Stimulated activated CD4-positive, alpha-beta T cell treated with anti-CD3 and anti-CD28 coated beads, Interleukin-12 subunit alpha, Interleukin-12 subunit beta, amount 100 ng/mL, for 4 hours (primary cell): ENCODE measurements around the gene SF3B6.
A peak's percentile ranks its signal among the peaks of the same experiment; 100 is the strongest.

ENCODE experiments used
- DNase-seq: peaks from one replicate; pipeline ENCODE4 v3.0.0-alpha.2; 2020

Gene SF3B6

DNA sequence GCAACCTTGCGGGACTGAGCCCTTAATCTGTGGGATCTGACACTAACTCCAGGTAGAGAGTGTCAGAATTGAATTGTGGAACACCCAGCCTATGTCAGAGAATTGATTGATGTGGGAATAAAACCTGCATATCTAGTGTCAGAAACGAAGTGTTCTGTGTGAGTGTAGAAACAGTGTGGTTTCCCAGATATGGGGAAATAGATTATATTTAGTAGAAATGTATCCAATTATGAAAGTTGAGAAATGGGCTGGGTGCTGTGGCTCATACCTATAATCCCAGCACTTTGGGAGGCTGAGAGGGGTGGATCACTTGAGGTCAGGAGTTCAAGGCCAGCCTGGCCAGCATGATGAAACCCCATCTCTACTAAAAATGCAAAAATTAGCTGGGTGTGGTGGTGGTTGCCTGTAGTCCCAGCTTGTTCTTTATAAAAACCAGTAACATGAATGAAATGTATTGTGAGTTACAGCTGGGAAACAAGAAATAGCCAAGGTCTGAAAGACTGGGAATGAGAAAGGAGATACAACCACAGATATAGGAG lies 12.8 kb upstream of the SF3B6 start:
- DNase-seq = no peak

DNA sequence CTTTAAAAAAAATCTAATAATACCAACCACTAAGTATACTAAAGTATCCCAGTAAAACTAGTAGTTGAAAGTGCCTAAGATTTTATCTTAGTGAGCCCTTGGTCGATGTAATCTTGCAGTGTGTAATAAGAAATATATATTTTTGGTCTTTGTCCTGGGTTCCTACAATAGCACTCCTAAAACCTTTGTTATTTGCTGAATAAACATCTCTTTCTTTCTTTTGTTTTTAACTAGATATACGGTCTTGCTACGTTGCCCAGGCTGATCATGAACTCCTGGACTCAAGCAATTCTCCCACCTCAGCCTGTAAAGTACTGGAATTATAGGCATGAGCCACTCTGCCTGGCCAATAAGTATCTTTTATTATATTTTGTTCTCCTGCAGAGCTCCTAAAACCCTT lies 10.9 kb upstream of the SF3B6 start:
- DNase-seq = no peak

DNA sequence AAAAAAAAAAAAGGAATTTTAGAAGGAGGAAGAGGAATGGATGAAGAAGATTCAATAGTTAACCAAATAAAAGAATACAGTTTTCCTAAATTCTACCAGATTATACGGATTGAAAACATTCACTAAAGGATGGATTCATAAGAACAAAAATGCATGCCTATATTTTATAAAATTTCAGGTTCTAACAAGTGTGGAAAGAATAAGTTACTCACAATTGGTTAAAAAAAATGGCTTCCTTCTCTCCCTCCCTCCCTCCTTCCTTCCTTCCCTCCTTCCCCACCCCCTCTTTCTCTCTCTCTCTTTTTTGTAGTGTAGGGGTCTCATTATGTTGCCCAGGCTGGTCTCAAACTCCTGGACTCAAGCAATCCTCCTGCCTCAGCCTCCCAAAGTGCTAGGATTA lies 10.1 kb upstream of the SF3B6 start:
- DNase-seq = no peak

DNA sequence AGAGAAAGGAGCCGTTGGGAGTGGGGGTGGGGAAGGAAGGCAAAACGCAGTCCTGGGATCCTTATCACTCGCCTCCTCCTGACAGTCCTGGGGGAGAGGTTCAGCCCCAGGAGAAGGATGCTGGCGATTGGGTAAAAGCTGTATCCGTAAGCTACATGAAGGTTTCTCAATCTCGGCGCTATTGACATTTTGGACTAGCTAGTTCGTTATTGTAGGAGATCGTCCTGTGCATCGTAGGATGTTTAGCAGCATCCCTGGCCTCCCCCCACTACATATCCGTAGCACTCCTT lies 9.0 kb upstream of the SF3B6 start:
- DNase-seq = no peak

DNA sequence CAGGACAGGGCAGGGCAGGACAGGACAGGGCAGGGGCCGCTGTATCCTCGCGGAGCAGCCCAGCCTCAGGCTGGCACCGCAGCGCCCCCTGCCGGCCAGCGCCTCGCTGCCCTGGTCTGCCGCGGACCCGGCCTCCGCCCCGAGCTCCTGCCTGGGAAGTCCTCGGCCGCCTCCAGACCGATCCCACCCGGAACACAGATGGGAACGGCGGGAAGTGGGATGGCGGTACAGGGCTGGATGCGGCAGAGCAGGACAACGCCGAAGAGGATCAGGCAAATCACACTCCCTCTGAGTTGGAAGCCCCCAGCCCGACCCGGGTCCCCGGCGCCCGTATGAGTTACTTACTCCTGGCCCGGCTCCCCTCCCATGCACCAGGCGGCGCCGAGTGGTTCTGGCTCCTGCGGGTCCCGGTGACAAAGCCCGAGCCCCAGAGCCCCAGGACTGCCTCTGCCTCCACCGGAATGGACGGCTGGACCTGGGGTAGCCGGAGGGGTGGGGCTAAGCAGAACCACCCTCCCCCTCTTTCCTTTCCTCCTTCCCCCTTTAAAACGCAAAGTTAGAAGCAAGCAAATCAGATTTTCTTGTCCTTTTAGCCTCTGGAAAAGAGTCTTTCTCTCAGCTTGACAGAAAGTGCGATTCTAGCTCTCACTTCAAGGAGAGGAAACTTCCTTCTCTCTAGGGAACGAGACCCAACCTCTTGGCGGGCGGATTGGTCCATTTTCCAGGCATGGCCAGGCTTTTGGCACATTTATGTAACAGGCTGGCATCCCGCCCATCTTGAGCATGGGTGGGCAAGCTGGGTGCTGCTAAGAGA lies 8.5 kb upstream of the SF3B6 start, which contains the start of gene TP53I3:
TP53I3 (minus strand) TSS at position 449 of the 814 bp plus-strand sequence. CDS start 508 bp downstream, outside the sequence.
- DNase-seq = peak; percentile 84

DNA sequence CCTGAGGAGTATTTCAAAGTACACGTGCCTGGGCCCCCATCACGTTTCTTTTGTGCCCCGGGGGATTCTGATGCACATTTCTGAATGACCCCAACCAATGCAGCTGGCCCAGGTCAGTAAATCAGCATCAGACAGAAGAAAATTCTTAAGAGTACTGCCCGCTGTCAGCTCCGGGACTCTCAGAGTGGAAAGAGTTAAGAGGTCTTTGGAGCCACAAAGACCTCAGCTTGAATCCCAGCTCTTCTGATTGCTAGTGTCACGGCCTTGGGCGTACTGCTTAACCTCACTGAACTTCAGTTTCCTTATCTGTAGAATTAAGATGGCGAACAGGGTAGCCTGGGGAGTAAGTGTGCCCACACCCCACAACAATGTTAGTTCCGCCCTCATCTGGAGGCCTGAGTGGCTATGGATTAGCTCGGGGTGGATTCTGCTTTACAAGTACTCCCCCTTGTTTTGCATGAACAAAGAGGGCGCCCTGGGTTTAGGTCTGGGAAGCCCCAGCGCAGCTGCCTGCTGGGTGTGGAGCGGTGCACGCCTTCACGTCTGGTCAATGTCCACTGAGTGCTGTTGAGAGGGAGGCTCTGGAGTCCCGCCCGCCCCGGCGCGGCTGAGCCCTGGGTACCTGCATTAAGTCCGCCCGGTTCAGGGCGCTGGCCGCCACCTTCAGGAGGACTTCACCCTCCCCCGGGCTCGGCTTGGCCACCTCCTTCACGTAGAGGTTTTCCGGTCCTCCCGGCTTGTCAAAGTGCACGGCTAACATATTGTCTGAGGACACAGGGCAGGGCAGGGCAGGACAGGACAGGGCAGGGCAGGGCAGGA lies 7.7 kb upstream of the SF3B6 start:
- no peak for DNase-seq

DNA sequence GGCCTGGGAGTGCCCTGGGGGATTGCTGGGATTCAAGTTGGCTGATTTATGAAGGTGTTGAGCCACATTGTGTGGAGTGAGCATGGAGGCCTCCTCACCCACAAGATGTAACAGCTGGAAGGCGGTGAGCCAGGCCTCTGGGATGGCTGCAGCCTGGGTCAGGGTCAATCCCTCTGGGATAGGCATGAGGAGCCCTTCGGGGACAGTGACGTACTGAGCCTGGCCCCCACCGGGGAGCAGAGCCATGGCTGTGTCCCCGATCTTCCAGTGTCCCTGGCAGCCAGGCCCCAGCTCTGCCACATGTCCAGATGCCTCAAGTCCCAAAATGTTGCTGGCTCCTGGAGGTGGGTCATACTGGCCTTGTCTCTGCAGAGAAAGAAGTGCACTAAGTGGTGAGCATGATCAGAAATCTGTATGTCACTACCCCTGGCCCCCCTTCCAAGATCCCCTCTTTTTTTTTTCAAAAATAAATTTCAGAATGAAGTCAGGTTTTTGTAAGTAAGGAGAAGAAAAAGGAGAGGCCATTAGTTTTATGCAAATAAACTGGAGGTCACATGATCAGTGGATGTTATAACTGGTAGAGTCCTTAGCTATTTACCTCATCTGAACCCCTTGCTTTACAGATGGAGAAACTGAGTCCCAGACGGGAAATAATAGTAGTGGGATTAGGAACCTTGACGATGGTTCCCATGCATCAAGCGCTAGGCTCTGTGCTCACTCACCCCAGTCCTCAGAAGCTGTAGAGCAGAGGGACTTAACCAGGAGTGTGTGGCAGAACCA lies 6.9 kb upstream of the SF3B6 start:
- DNase-seq = no peak

DNA sequence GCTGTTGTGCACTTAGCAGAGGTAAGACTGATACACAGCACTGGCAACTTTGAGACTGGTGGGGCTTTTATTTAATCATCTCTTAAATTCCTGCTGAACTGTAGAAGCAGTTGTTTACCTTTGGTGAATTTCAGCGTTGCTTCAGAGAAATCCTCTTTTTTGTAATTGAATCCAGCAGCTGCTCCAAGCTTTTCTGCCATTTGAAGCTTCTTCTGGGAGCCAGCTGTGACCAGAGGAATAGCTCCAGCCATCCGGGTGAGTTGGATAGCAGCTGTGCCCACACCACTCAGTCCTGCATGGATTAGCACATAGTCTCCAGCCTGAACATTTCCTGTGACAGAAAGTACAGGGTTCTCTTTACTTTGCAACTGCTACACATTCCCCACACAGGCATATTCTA lies 4.6 kb upstream of the SF3B6 start:
- DNase-seq = no peak

DNA sequence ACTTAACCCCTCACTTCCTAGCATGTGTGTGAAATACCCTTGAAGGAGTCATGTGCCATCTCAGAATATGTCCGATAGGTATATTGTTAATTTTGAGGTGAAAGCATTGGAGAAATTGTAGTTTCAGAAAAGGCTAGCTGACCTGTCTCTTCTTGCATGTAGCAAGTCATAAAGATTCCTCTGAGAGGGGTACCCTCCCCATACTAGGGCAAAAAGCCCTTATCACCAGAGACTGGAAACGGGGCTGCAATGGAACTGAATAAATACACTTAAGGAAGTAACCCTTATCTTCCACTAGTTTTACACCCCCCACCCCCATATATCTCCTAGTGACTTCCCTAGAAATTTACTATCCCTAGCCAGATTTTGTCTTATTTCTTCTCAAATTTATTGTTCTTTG lies 1.8 kb upstream of the SF3B6 start:
- DNase-seq = no peak

DNA sequence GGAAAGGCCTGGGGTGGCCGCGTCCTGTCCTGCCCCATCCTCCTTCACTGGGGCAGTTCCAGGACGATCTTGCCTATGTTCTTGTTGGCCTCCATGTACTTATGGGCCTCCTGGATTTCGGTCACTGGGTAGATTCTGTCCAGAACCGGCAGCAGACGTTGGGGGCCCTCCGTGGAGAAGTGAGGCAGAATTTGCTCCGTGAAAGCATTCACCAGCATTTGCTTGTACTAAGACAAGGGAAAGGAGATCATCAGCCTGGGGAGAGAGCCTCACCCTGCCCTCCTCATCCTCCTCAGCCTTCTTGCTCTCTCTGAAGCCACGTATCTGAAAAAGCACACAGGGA lies 1.4 kb upstream of the SF3B6 start:
- no peak for DNase-seq

DNA sequence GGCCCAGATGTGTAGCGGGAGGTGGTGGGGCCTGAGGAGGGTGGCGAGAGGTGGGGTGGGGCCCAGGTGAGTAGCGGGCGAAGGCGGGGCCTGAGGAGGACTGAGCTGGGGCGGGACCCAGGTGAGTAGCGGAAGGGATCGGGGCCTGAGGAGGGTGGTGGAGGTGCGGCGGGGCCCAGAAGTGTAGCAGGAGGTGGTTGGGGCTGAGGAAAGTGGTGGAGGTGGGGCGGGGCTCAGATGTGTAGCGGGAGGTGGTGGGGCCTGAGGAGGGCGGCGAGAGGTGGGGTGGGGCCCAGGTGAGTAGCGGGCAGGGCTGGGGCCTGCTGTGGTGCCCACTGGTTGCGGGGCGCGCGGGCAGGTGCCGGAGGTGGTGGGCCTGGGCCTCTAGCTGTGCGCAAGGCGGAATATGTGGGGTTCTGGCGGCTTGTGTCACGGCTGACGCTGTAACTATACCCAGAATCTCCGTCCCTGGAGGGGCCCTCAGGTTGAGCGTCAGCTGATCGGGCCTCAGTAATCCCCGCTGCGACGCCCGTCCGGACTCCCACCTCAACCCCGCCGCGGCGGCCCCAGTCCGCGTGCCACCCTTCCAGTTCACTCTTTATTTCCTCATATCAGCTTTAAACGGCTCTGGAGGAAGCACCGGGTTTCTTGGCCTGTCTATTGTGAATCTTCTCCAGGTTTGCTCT lies 866 bp upstream of the SF3B6 start:
- DNase-seq = peak; percentile 15

DNA sequence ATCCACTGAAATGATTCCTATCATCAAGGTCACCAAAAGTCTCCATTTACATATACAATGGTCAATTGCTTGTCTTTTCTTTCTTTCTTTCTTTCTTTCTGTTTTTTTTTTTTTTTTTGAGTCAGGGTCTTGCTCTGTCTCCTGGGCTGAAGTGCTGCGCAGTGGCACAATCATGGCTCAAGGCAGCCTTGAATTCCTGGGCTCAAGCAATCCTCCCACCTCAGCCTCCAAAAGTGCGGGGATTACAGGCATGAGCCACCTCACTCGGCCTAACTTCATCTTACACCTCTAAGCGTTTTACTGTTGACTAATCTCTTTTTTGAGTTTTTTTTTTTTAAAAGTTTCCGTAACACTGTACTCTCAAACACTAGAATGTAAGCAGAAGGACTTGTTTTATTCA lies 867 bp downstream of the SF3B6 start:
- no peak for DNase-seq

DNA sequence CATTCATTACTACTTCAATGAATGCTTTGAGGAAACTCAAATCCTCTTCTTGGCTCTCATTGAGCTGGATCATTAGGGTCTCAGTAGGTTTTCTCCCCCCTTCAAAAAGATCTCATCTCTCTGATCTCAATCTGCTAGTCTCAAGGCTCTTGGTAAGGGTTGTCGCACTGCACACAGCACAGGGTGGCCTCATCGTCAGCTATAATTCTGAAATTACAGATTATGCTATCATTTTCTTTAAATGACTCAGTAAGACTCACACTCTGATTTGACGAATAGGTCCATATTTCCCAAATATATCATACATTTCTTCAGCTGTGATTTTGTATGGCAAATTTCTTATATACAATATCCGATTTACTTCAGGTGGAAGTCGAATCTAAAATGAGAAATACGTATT lies 2.3 kb downstream of the SF3B6 start:
- no peak for DNase-seq

DNA sequence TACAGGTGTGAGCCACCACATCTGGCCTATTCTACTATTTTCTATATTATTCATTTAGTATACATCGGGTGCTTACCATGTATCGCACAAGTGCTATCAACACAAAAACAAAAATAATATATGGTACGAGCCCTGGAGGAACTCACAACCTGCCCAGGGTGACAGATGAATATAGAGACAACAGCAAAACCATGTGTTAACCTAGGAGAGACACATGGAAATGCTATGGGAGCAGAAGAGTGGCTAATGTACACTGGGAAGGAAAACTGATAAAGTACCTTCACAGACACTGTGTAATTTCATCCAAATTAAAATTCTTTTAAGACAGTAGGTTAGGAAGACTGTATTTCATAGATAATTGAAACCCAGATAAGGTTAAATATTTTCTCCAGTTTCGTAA lies 3.9 kb downstream of the SF3B6 start:
- DNase-seq = no peak

DNA sequence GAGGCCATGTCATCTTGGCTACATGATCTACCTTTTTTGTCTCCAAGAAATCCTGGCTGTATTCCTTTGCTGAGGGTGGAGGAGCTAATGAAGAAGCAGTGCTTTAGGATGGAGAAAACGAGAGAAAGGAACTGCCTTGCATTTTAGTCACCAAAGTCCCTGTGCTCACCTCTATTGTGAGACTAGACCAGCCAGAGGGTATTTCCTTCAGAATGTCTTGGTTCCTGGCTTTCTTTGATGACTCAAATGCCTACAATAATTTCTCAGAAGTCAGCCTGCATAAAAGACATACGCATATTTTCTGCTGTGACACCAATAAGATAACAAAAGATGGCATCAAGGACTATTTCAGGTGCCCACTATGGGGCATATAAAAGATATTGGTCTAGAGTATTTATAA lies 10.8 kb downstream of the SF3B6 start:
- DNase-seq = no peak

DNA sequence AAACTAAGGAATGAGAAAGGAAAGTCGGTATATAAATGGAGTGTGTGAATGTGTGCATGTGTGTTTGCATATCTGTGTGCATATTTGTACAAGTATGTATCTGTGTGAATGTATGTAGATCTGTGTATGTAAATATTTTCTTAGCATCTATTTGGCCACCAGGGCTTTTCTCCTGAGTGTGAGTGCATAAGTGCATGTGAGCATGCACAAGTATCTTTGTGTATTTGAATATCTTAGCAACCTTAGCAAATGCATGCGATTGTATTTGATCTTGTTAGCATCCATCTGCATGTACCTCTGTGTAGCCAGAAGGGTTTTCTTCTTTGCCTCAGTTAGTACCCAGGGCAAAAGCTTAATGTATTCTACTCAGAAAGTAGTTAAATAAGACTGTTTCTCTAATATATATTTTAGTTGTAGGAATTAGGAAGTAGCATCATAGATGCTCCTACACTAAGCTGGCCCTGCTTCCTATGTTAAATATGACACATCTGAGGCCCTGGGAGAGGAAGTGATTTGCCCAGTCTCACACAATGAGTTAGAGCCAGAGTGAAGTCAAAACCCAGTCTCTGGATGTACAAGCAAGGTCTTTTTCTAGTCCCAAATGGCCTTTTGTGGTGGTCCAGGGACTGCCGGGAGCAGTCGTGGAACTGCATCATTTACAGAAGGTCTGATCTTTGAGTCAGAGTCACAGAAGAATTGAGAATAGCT lies 17.4 kb downstream of the SF3B6 start:
- no peak for DNase-seq

DNA sequence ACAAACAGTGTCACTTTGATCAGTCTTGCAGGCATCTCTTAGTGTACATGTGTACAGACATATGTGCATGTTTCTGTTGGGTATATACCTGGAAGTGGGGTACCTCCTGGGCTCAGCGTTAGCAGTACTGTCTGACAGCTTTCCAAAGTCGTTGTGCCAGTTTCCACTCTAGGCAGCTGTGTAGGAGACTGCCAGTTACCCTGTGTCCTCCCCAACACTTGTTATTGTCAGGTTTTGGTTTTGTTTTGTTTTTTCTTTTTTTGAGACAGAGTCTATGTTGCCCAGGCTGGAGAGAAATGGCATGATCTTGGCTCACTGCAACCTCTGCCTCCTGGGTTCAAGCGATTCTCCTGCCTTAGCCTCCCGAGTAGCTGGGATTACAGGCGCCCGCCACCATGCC lies 20.4 kb downstream of the SF3B6 start:
- DNase-seq = no peak

DNA sequence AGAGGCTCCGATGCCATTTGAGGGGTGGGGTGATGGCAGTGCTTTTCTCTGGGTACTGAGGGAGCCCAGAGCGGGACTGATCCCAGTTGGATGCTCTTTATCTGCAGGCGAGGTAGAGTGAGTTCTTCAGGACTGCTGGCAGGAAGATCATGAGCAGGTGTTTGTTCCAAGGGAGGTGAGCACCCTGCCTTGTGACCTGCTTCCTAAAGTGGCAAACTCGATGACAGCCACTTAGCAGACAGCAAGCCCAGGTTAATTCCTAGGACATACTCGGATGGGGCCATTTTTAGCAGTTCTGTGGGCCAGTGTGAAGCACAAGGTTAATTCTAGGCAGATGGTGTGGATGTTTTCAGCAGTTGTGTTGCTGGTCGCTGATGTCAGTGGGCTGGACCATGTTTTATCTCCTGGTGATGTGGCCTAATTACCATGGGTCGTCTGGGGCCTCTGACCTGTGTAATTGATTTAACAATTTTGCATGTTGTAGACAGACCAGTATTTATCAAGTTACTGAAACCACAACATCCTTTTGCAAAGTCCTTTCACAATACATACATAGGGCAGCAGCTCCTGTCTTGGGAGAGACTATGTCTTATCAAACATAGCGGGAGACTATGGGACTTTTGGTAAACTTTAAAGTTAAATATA lies 21.6 kb downstream of the SF3B6 start:
- no peak for DNase-seq

DNA sequence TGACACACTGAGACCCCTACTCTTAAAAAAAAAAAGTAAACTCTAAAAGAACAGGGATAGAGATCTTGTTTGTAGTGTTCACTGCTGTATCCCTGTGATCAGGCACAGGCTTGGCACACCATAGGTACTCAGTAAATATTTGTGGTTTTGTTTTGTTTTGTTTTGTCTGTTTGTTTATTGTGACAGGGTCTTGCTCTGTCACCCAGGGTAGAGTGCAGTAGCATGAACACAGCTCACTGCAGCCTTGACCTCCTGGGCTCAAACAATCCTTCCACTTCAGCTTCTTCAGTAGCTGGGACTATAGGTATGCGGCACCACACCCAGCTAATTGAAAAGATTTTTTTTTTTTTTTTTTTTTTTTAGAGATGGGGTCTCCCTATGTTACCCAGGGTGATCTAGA lies 23.2 kb downstream of the SF3B6 start:
- DNase-seq = no peak

DNA sequence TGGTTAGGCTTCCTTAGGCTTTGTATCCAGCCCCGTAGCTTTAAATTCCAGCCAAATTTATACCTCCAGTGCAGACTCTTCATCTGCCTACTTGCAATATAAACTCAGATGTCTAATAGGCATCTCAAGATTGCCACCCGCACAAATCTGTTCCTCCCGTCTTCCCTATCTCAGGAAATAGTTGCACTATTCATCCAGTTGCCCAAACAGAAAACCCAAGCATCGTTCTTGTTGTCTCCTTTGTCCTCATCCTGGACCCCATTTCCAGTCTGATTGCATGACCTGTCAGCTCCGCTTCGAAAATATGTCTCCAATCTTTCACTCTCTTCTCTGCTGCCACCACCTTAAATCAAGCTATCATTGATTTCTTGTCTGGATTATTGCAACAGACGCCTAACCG lies 24.3 kb downstream of the SF3B6 start:
- DNase-seq = no peak
